HG02759 (cell line): ENCODE results near the gene SEZ6L2.
"Not testable (repeated sequence)": the region's sequence is repeated elsewhere in the genome, so short reads cannot be mapped to it uniquely, and the experiment has no call there.

Source experiments
- ATAC-seq: cut with Tn5 transposase; IDR thresholded peaks from one replicate; pipeline ENCODE4 v1.9.1; 2021; ENCODE audit warnings: mild to moderate bottlenecking, moderate library complexity; ENCODE audit not compliant: unreplicated experiment

Gene SEZ6L2

DNA sequence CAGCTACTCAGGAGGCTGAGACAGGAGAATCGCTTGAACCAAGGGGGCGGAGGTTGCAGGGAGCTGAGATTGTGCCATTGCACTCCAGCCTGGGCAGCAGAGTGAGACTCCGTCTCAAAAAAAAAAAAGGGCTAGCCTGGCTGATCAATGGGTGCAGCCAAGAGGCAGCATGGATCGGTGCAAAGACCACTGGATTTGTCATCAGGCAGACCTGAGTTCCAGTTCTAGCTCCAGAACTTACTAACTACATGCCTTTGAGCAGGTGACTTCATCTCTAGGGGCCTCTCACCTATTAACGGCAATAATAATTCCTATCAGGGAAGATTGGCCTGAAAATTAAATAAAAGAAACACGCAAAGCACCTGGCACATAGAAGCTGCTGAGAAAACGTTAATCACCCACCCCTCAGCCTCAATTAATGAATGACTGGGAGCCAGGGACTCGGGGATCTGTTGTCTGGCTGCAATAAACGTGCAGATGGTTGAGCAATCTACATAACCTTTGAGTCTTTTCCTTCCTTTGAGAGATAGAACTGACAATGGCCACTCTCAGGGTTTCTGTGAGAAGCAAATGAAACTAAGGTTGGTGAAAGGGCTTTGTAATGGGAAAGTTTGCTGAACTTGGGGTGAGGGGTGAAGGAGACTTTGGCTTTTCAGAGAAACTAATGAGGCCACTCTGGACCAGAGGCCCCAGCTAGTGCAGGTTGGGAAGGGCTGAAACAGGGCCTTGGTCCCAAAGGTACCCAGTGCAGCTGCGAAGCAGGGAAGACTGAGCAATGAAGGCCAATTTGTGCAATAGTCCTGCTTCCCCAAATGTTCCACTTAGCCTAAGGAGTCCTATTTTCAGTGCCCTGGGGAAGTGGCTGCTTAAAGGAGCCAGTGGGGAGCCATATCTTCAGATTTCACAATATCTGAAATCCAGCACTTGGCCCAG is 7.6 kb downstream of the SEZ6L2 start:
- ATAC-seq, result no peak

DNA sequence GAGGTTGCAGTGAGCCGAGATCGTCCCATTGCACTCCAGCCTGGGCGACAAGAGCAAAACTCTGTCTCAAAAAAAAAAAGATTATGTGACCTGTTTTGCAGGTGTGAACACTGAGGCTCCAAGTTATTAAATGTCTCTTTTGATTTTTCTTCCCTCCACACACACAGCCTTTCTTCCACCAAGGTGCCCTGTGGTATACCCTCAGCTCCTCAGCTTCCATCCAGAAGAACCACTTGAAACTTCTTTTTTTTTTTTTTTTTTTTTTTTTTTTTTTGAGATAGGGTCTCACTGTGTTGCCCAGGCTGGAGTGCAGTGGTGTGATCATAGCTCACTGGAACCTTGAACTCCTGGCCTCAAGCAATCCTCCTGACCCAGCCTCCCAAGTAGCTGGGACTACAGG is 10.0 kb downstream of the SEZ6L2 start:
- ATAC-seq, result not testable (repeated sequence)

DNA sequence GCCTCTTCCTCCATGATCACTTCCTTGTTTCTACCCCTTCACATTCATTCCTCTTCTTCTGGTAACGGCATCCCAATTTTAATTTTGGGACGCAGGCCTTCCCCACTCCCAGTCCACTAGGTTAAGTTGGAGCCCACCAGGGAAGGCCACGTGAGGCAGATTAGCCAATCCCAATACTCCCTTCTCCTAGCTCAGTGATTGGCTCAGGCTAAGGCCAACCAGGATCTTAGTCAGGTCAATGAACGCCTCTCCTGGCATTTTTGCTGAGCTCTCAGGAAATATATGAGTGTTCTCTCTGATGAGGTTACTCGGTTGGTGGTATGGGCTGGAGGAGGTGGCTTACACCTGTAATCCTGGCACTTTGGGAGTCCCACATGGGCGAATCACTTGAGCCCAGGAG is 15.4 kb downstream of the SEZ6L2 start:
- ATAC-seq, result no peak

DNA sequence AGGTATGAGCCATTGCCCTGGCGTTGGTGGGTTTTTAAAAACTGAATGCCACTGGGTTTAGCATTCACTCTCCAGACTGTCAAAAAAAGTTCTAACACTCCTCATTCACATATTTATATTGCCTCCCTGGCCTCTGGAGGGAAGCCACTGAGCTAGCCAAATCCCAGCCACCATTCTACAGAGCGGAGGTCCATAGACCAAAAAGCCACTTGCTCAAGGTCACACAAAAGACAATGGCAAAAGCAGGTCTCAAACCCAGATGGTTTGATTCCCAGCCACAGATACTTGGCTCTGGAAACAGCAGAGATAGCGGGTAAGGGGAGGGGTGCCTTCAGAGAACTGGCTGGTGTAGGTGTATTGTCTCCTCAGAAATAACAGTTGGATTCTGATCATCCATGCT is 18.3 kb downstream of the SEZ6L2 start:
- no peak for ATAC-seq

DNA sequence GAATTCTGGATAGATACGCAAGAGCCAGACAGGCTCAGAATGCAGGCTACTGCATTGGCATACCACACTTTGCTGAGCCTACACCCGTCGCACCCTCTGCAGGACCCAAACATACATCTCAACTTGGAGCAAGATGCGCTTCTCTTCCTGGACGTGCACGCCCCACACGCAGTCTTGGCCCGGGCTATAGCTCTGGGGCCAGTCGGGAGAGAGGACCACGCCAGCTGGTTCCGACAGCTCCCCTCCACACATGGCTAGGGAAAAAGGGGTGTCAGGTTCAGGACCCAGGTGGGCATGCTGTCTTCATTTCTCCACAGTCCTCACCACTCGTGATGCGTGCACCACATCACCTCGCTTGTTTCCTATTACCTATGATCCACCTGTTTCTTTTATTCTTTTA is 21.2 kb downstream of the SEZ6L2 start:
- no peak for ATAC-seq

DNA sequence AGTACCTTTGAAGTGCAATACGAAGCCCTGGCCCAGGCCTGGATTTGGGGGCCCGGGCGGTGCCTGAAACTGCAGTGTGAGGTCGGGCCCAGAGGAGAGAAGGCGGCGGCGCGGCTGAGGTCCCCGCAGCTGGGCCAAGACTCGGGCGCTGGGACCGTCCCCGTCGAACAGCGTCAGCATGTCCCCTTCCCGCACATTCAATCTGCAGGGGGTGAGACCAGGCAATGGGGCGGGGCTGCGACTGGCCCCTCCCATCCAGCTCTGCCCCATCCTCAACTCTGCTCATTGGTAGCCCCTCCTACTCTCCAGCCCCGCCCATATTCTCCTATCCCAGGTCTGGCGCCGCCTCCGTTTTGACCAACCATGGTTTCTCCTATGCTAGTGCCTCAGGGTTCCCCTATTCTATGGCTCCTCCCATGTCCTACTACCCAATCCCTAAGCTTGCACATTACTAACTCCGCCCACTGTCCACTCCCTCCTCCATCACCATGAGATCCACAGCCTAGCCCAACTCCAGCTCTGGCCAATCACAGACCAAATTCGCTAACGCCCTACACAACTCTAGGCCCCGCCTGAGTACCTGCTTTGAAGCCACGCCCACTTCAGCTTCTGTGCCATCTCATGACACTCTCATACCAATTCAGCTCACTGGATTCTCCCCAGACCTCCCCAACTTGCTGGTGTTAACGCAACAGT is 21.9 kb downstream of the SEZ6L2 start:
- ATAC-seq, result no peak

DNA sequence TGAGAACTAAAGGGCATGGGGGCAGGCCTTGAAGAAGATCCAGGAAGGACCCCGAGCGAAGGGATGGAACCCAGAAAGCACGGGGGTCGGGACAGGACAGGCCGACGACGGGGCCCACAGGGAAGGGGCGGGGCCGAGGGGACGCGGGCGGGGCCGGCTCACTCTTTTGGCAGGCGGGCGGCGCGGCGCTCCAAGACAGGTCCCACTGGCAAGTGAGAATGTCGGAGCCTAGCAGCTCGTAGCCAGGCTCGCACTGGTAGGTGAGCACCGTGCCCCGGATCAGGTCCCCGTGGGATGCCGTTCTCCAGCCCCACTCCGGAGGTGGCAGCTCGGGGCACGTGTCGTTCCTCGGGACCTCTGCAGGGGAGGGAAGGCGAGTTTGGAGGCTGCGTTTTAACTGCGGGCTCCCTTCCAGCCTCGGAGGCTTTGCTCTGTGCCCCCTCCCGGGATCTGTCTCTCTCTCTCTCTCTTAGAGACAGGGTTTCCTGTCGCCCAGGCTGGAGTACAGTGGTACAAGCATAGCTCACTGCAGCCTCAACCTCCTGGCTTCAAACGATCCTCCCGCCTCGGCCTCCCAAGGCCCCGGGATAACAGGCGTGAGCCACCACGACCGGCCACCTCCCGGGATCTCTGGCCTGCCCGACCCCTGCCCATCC is 22.6 kb downstream of the SEZ6L2 start:
- ATAC-seq, result no peak

DNA sequence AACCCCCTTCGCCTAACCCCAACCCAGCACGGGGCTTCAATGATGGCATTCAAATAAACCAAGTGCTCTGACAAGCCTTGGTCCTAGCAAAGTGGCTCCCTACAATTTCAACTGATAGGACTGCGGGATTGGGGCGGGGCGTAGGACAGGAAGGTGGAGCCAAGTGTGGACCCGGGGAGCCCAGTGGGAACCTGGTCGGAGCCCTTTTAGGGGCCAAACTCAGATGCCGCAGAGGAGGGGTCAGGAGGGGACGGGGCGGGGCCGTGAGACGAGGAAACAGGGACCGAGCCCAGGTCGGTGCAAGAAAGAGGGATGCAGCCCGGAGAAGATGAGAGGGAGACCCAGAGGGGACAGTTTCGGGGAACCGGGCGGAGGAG is 23.1 kb downstream of the SEZ6L2 start:
- no peak for ATAC-seq

DNA sequence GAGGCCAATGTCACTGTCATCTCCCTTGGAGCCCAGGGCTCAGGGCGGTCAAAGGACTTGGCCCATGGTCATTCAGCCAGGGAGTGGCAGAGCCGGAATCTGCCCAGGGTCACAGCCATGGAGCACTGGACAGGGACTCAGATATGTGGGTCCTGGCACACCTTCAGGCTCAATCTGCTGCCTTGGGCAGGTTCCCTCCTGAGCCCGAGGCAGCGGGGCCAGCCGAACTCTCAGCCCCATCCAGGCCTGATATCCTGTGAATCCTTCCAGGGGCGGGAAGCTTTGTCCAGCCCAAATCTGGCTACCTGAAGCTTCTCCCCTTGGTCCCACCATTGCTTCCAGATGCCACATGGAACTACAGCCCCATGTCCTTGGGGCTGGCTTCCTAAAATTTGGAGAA is 24.1 kb downstream of the SEZ6L2 start:
- no peak for ATAC-seq

DNA sequence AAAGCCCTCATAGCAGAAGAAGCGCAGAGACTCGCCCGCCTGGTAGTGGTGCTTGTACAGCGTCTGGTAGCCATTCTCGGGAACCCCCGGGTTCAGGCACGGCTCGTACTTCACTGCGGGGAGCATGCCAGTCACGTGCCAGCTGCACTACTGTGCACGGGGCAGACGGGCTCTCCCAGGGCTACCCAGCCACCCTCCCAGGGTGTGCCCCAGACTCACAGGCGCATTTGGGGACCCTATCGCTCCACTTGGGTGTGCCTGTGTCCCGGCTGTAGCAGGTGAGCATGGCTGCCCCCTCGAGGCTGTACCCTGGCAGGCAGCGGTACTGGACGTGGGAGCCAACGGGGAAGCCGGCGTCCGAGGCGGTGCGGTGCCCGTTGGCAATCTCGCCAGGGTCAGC is 26.0 kb downstream of the SEZ6L2 start:
- no peak for ATAC-seq

DNA sequence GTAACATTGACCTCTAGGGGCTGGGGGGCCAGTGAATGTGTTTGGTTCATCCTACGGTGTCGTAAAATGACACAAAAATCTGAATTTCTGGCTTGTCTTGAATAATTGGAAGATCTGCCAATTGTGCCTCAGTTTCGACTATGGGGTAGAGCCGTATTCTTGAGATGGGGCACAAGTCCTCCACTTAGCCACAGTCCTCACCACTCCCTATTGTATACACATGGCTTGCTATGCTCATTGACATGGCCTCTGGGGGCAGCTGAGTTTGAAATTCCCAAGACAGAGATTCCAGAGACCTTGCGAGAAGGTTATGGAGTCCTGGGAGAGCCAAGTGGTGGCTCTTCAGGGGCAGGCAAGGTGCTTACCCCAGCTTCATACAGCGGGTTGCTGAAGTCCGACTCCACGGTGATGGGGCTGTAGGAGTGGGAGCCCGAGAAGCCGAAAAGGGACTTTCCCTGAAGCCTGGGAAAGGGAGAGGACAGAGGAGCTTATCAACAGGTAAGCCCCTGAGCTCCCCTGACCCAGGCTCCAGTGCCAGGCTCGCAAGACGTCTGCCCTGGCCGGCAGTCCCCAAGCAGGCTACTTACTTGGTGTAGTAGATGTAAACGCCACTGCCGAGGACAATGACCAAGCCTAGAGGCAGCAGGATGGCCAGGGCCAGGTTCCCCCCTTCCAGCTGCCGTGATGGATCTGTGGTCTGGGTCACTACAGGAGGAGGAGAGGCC is 27.4 kb downstream of the SEZ6L2 start:
- no peak for ATAC-seq

DNA sequence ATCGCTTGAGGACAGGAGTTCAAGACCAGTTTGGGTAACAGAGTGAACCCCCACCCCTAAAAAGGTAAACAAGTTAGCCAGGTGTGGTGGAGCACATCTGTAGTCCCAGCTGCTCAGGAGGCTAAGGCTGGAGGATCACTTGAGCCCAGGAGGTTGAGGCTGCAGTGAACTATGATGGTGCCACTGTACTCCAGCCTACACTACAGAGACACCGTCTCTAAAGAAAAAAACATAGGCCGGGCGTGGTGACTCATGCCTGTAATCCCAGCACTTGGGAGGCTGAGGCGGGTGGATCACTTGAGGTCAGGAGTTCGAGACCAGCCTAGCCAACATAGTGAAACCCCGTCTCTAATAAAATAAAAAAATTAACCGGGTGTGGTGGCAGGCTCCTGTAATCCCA is 30.3 kb downstream of the SEZ6L2 start:
- not testable (repeated sequence) for ATAC-seq

DNA sequence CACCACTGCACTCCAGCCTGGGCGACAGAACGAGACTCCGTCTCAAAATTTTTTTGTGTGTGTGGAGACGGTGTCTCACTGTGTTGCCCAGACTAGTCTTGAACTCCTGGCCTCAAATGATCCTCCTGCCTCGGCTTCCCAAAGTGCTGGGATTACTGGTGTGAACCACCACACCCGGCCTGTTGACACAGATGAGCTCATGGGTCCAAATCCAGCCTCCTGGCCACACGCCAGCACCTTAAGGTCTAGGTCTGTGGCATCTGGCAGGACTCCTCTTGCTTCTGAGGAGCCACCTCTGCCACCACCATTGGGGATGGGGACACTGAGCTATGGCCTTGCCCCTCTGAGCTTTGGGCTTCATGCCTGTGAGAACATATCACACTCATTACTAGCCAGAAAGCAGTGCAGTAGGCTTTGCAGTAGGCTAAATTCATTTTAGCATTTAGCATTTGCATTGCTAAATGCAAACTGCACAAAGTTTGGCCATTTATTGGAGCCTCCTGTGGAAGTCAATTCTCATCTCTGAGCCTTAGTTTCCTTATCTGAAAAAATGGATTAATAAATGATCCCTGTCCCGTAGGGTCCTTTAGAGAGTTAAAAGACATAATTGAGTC is 30.8 kb downstream of the SEZ6L2 start:
- no peak for ATAC-seq

DNA sequence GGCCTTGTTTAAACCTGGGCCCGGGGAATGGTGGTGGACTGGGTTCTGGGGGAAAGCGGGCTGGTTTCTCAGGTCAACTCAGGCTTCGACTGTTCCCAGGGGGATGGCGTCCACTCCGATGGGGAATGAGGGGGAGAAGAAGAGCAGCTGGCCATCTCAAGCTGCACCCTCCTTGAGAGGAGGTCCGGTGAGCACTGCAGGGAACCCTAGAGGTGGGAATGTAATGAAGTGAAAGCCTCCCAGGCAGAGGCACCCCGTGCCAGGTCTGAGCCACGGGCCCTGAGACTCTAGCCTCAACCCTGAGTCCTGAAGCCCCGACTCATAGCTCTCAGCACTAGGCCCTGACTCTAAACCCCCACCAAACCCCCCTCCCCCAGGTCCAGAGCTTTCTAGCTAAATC is 35.1 kb downstream of the SEZ6L2 start:
- no peak for ATAC-seq

DNA sequence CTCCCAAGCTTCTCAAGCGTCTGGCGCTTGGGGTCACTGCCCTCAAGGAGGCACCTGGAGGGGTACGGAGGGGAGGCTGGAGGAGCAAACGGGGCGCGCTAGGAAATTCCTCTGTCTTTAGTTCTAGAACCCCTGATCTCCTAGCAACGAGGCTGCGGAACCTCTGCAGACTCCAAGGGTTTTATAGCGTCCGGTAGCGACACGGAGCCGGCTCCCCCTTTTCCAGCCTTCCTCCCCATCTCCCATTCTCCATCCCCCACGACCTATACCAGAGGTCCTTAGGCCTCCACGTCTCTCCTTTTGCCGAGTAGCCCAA is 35.7 kb downstream of the SEZ6L2 start:
- ATAC-seq, result no peak

DNA sequence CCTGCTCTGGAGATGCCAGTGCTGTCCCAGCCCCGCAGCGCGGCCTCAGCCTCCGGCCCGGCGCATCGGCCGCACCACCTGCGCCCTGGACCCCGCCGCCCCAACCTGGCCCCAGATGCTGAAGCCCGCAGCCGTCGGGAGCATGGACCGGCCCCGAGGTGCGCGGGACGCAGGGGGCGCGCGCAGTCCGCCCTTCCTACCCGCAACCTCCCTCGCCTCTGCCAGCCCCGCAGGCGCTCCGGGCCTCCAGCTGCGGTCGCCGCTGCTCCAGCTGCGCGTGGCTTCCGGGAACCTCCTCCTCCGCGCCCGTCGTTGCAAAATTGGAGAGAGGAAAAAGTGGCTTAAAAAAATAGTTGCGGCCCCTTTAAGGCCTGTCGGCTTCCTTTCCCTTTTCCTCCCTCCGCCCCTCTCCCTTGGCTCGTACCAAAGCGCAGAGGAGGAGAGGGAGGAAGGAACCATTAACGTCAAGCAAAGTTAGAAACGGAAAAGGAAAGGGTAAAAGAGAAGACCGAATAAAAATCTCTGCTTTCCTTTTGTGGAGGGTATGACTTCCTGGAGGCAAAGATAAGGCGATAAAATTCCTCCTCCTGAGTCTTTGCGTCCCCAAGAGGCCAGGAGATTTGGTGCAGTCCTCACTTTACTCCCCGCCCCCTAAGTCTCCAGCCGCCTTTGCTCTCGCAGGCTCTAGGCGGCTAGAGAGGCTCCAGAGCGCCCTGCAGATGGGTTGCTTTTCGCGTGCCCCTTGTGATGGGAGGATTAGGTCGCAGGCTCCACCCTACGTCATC is 36.3 kb downstream of the SEZ6L2 start, which contains the start of gene CDIPT:
TSS of gene CDIPT (minus strand) at position 343 of the 785 bp plus-strand sequence. CDS start 369 bp downstream, outside the sequence.
- peak; percentile 95 for ATAC-seq

DNA sequence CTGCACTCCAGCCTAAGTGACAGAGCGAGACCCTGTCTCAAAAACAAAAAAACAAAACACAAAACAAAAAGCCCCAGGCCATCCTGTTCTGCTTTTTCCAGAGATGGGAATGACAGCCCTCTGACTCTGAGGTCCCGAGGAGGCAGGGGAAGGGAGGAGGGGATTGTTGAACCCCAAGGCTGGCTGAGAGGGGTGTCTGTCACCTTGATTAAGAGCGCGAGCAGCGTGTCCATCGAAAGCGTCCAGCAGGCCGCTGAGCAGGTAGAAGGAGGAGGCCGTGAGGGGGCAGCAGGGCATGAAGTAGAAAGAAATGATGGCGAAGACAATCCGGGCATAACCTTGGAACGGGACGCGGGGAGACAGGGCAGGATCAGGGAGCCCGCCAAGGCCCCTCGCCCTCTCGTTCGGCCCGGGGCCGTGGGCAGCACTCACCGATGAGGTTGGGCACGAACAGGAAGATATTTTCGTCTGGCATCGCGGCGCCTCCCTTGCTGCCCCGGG is 36.9 kb downstream of the SEZ6L2 start:
- ATAC-seq, result no peak

DNA sequence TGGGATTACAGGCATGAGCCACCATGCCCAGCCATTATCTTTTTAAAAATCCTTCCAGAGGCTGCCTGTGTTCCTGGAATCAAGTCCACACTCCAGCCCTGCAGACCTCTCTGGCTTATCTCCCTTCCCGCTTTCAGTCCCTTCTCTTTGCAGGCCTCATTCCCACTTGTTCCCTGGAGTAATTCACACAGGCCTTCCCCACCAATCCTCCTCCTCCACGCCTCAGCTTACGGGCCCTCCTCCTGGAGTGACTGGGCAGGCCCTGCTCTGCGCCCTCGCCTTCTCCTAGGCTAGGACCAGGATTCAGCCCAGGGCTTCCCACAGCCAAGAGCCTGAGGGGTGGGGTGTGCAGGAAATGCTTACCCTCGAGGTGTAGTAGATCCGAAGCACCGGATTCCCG is 39.1 kb downstream of the SEZ6L2 start:
- no peak for ATAC-seq

DNA sequence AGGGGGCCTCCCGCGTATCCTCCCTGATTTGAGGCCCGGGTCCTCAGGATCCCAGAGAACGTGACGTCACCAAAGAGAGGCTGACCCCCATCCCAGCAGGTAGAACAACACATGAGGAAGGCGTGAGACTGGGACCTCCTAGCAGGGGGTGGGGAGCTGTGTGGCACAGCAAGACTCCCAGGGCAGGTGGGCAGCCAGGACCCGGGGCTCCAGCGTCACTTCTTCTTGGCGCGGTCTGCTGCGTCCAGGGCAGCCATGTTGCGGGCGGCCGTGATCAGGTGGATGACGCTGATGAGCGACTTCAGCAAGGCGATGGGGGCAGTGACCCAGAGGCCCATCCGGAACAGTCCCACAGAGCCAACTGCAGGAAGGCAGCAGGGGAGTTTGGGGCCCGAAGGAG is 40.4 kb downstream of the SEZ6L2 start:
- no peak for ATAC-seq
